ENCODE results near the gene WFDC11. TPM values are rescaled to one million over a fixed set of nuclear protein-coding genes. Genes with fewer than 3 reads are reported as not detected.

The WFDC11 gene
- total RNA-seq, 3 donors from 2014 or later (not counting 1 experiment from before 2014, with no cell fraction given): not detected

DNA sequence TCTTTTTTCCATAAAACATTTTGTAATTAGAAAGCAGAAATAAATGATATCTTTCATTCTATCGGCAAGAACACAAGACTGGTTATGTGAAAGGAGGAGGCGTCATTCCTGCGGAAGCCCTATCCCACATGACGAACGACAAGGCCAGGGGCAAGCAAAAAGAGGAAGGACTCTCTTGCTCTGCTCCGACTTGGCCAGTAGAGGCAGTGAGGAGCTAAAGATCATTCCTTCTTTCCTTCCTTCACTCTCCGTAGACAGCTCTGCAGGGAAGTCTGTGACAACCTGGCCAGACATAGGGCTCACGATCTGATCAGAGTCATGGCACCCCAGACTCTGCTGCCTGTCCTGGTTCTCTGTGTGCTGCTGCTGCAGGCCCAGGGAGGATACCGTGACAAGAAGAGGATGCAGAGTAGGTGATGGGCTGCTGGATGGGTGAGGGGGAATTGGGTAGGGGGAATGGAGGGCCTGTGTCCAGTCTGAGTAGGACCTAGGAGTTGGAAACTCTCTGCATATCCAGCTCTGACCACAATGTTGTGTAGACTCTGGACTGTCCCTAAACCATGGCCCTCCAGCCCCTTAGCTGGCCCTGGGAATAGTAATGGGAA, 40.4 kb downstream of the WFDC11 start, which contains the start of gene WFDC10A:
TSS of gene WFDC10A (plus strand) at position 244 of the 605 bp plus-strand sequence. CDS start at position 319, 75 bp downstream.
- no peaks in the 10 kb centered on the region for H3K36me3 ChIP-seq (ENCODE audit: control insufficient read depth, insufficient read depth, low read length)
- H3K27ac ChIP-seq (ENCODE audit: low read length): no peak within 1 kb of the TSS
- H3K4me3 Mint-ChIP-seq: no peak within 1 kb of the TSS
- WGBS (ENCODE audit: insufficient coverage): 11% methylated on average over 9 of the region's 9 CpGs
- TF ChIP-seq CTCF (IDR thresholded peaks at IDR 0.05): peak; percentile 44
- H3K9me3 ChIP-seq (ENCODE audit: control insufficient read depth, insufficient read depth, low read length): no peaks in the 10 kb centered on the region
- no peaks in the 10 kb centered on the region for H3K4me1 Mint-ChIP-seq
- intact Hi-C loops (cut with micrococcal nuclease): no loop called here
- no peaks in the 10 kb centered on the region for H3K9me3 Mint-ChIP-seq
- ATAC-seq (peak; percentile 62 to 78 (median 69)), DNase-seq (peak in 1 of 2 donors; percentile 41)
- no peak within 1 kb of the TSS for H3K4me3 ChIP-seq (ENCODE audit: low read length)
- H3K27ac Mint-ChIP-seq: no peak within 1 kb of the TSS
- H3K4me1 ChIP-seq (ENCODE audit: control insufficient read depth, insufficient read depth, low read length): no peaks in the 10 kb centered on the region
- H3K36me3 Mint-ChIP-seq: no peaks in the 10 kb centered on the region
- peaks cover 37 to 64% of the 10 kb centered on the region in 2 donors for H3K27me3 Mint-ChIP-seq (ENCODE audit: low read depth in 2 of 2)
- H3K27me3 ChIP-seq (ENCODE audit: control insufficient read depth, insufficient read depth, low read length): peaks cover 2% of the 10 kb centered on the region

- intact Hi-C loops (cut with micrococcal nuclease): no loop called here
- no peak overlapping the region for H3K4me3 ChIP-seq (ENCODE audit: low read length)
- no peaks in the 10 kb centered on the region for H3K36me3 ChIP-seq (ENCODE audit: control insufficient read depth, insufficient read depth, low read length)
- H3K4me1 ChIP-seq (ENCODE audit: control insufficient read depth, insufficient read depth, low read length): no peaks in the 10 kb centered on the region
- no peak overlapping the region for H3K4me3 Mint-ChIP-seq
- TF ChIP-seq CTCF (IDR thresholded peaks at IDR 0.05): no peak
- no peak for ATAC-seq
- no peaks in the 10 kb centered on the region for H3K9me3 Mint-ChIP-seq
- no peaks in the 10 kb centered on the region for H3K36me3 Mint-ChIP-seq
- 38% methylated on average over 1 of the region's 2 CpGs for WGBS (ENCODE audit: insufficient coverage)
- no peak overlapping the region for H3K27ac ChIP-seq (ENCODE audit: low read length)
- H3K4me1 Mint-ChIP-seq: no peaks in the 10 kb centered on the region
- peaks cover 2% of the 10 kb centered on the region for H3K27me3 ChIP-seq (ENCODE audit: control insufficient read depth, insufficient read depth, low read length)
- no peak for DNase-seq
- peaks cover 30 to 64% of the 10 kb centered on the region in 2 donors for H3K27me3 Mint-ChIP-seq (ENCODE audit: low read depth in 2 of 2)
- H3K9me3 ChIP-seq (ENCODE audit: control insufficient read depth, insufficient read depth, low read length): no peaks in the 10 kb centered on the region
- H3K27ac Mint-ChIP-seq: no peak overlapping the region
Observed at GRCh38 chr20:45626540-45626939, 43.5 kb downstream of the WFDC11 start.

DNA sequence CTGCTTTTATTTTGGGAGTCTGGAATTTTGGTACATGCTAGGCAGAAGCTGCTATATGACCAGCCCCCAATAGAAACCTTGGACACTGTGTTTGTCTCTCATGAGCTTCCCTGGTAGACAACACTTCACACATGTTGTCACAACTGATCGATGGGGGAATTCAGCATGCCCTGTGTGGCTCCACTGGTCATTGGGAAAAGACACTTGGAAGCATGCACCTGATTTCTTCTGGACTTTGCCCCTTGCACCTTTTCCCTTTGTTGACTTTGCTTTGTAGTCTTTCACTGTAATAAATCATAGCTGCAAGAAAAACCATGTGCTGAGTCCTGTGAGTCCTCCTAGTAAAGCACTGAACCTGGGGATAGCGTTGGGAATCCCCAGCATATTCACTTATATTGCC, 48.4 kb downstream of the WFDC11 start:
- H3K4me3 ChIP-seq (ENCODE audit: low read length): no peak overlapping the region
- DNase-seq (no peak), ATAC-seq (no peak)
- no peaks in the 10 kb centered on the region for H3K4me1 ChIP-seq (ENCODE audit: control insufficient read depth, insufficient read depth, low read length)
- H3K4me3 Mint-ChIP-seq: no peak overlapping the region
- intact Hi-C loops (cut with micrococcal nuclease): no loop called here
- no peak for TF ChIP-seq CTCF (IDR thresholded peaks at IDR 0.05)
- H3K36me3 ChIP-seq (ENCODE audit: control insufficient read depth, insufficient read depth, low read length): no peaks in the 10 kb centered on the region
- H3K27me3 ChIP-seq (ENCODE audit: control insufficient read depth, insufficient read depth, low read length): no peaks in the 10 kb centered on the region
- no peaks in the 10 kb centered on the region for H3K9me3 Mint-ChIP-seq
- WGBS (ENCODE audit: insufficient coverage): 94% methylated on average over 1 of the region's 2 CpGs
- H3K36me3 Mint-ChIP-seq: no peaks in the 10 kb centered on the region
- H3K27me3 Mint-ChIP-seq (ENCODE audit: low read depth in 2 of 2): peaks cover 20 to 42% of the 10 kb centered on the region in 2 donors
- no peak overlapping the region for H3K27ac Mint-ChIP-seq
- H3K9me3 ChIP-seq (ENCODE audit: control insufficient read depth, insufficient read depth, low read length): no peaks in the 10 kb centered on the region
- no peak overlapping the region for H3K27ac ChIP-seq (ENCODE audit: low read length)
- H3K4me1 Mint-ChIP-seq: no peaks in the 10 kb centered on the region

GRCh38 chr20:45617591-45617990, 52.4 kb downstream of the WFDC11 start:
- H3K27ac ChIP-seq (ENCODE audit: low read length): no peak overlapping the region
- Mint-ChIP-seq H3K27ac (no peak overlapping the region), H3K4me3 (no peak overlapping the region), H3K9me3 (no peaks in the 10 kb centered on the region), H3K27me3 (ENCODE audit: low read depth in 2 of 2) (peaks cover 24 to 44% of the 10 kb centered on the region in 2 donors), H3K4me1 (no peaks in the 10 kb centered on the region), H3K36me3 (no peaks in the 10 kb centered on the region)
- DNase-seq (no peak), ATAC-seq (no peak)
- H3K9me3 ChIP-seq (ENCODE audit: control insufficient read depth, insufficient read depth, low read length): no peaks in the 10 kb centered on the region
- intact Hi-C loops (cut with micrococcal nuclease): no loop called here
- no peaks in the 10 kb centered on the region for H3K36me3 ChIP-seq (ENCODE audit: control insufficient read depth, insufficient read depth, low read length)
- no peaks in the 10 kb centered on the region for H3K27me3 ChIP-seq (ENCODE audit: control insufficient read depth, insufficient read depth, low read length)
- H3K4me1 ChIP-seq (ENCODE audit: control insufficient read depth, insufficient read depth, low read length): no peaks in the 10 kb centered on the region
- TF ChIP-seq CTCF (IDR thresholded peaks at IDR 0.05): no peak
- WGBS (ENCODE audit: insufficient coverage): 92% methylated on average over 2 of the region's 2 CpGs
- H3K4me3 ChIP-seq (ENCODE audit: low read length): no peak overlapping the region

Data from natural killer cell (primary cell).